HG03442 (cell line): ENCODE measurements around the gene DOCK10.
A peak's percentile ranks its signal among the peaks of the same experiment; 100 is the strongest.

Experiments
- ATAC-seq: cut with Tn5 transposase; IDR thresholded peaks from one replicate; pipeline ENCODE4 v1.9.1; 2021; ENCODE audit warnings: mild to moderate bottlenecking, moderate library complexity; ENCODE audit not compliant: unreplicated experiment

DOCK10 gene

DNA sequence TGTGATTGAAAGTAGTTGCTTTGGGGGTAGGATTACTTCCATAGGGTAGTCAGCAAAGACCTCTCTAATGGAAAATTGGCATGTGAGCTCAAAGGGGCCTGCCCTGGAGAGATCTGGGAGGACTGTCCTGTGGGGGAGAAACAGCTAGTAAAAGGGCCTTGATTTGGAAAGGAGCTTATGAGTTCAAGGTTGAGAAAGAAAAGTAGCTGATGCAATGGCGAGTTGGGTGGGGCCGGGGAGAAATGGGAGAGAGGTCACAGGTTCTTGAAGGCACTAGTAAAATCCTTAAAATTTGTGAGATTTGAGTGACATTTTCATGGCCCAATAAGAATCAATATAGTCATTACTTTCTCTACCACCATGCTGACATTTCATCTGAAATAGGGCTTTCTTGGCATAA lies 244.1 kb downstream of the DOCK10 start:
- ATAC-seq, result no peak

DNA sequence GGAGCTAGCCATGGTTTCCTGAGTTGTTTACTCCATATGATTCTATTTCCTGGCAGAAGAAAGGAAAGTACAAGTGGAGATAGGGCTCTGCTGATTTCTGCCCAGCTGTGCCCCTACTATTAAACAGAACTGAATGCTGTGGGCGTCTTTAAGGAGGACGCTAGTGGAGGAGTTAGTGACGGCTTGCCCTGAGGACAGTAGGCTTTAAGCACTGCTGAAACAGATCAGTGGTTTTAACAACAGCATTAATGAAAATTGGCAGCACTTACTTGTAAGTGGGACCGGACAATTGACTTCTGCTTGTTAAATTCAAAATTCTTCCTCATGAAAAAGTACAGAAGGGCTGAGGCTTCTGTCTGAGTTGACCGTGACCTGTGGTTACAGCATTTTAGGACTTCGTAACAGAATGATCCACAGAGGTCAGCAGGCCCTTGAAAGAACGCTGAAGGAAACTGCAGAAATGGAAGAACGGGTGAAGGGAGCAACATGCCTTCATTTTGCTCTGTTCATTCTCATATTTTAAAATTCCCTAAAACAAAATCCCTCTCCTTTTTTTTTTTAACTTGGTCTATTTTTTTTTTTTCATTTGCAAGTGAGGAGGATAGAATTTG lies 245.5 kb downstream of the DOCK10 start:
- no peak for ATAC-seq

DNA sequence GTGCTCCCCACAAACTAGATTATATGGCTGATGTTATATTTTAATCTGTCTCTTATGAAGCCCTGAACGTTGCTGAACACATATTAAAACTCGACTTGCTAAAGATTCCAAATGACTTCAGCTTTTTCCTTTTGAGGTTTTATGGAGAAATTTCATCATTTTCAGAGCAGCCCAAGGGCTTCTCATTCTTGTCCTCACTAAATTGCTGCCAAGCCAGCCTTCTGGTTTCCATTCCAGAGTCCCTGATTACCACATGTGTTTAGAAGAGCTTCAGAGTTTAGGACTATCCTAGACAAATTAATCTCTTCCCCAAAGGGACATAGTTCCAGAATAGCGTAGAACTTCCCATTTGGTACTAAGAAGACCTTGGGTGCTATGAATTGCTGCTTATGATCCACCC lies 248.3 kb downstream of the DOCK10 start:
- ATAC-seq, result no peak

DNA sequence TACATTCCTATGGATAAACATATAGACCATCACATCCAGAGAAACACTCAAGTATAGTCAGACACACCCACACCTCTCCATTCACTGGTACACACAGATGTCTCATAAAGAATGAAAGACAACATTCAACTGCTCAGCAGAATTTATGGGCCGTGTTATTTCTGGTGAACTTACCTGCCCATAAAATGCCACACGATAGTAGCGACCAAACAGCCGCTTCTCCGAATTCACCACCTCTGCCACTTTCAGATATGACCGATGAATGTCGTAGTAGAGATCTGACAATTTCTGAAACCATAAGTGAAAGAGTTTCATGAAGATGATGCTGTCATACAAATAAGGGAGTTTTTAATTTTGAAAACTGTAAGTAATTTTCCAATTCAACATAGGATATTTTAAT lies 255.4 kb downstream of the DOCK10 start:
- no peak for ATAC-seq

- ATAC-seq, result no peak
Measured at GRCh38 chr2:224781400-224781799, 260.9 kb downstream of the DOCK10 start.

GRCh38 chr2:224780823-224781222 lies 261.4 kb downstream of the DOCK10 start:
- no peak for ATAC-seq

DNA sequence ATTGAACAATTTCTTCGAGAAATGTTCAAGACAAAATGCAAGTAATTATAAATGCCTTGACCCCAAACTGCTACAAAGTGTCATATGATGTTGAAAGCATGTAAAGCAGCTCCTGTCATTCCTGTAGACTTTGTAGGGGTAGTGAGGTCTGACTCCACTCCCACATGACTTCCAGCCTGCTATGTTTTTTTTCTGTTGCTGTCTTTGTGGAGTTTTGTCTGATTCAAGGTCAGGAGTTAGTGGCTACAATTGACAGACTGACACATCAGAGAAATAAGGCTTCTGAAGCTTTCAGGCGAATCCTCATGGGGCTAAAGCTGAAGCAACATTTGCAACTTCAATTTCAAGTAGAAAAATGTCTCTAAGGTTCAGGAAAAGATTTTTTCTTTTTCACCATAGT lies 262.2 kb downstream of the DOCK10 start:
- ATAC-seq, result no peak

DNA sequence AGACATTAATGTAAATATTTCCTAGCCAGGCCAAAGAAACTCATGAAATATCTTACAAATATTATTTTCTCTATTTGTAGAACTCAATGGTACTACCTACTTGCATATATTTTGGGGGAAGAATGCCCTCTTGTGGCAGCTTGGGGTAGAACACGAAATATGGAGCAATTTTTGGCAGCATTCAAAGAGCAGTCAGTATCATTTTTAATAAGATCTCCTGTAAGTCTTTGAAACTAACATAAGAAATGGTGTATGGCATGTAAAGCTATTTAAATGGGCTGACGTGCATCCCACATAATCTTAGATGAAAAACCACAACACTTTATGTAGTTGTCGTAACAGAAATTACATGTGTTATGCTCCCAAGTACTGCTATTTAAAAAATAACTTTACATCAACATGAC lies 263.8 kb downstream of the DOCK10 start:
- peak; percentile 57 for ATAC-seq

GRCh38 chr2:224777559-224777930 lies 264.7 kb downstream of the DOCK10 start:
- no peak for ATAC-seq

DNA sequence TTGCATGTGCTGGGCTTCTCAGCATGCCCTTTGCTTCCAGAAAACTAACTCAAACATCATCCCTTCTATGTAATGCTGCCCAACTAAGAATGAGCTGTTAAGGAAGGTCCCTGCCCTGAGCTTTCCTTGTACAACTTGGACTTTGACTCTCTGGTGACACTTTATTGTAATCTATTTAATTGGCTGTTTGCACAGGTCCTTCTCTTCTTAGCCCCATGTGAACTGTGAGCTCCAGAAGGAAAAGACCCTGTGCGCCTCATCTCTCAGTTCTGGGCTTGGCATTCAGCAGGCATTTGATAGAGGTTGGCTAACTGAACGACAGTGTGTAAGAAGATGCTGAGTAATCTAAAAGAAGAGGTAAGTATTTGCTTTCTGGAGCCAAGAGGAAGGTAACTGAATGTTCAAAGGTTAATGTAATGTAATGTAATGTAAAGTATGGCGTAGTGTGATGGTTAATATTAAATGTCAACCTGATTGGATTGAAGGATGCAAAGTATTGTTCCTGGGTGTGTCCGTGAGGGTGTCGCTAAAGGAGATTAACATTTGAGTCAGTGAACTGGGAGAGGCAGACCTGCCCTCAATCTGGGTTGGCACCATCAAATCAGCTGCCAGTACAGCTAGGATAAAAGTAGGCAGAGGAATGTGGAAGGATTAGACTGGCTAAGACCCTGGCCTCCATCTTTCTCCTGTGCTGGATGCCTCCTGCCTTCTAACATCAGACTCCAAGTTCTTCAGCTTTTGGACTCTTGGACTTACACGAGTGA lies 265.3 kb downstream of the DOCK10 start:
- ATAC-seq, result no peak

DNA sequence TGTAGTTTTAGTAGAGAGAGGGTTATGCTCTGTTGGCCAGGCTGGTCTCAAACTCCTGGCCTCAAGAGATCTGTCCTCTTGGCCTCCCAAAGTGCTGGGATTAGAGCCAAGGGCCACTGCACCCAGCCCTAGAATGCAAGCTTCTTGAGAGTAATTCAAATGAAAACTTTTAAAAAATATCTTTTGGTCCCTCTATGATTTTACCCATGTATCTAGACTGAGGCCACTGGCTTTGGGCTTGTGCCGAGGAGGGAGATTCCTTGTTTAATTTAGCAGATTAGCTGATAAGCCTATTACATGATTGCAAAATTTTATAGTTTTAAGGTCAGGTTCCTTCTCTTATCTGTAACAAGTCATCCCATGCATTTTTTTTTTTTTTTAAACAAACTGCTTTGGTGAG lies 266.6 kb downstream of the DOCK10 start:
- no peak for ATAC-seq

GRCh38 chr2:224774735-224775134 lies 267.5 kb downstream of the DOCK10 start:
- ATAC-seq, result no peak

DNA sequence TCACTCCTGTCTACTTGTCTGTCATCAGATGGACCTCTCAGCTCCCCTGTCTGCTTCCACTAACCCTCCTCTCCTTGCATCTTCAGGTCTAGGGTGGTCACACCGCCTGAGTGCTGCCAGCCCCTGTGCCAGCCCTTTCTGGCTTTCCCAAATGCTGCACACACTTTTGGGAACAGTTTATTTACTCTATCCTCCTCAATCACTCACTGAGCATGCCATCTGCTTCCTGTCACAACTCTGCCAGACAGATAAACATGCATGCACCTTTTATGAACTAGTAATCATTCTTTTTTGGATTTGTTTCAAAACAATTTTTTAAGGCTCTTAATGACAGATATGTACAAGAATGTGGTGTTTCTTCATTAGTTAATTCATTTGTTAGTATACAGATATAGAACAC lies 269.8 kb downstream of the DOCK10 start:
- no peak for ATAC-seq

GRCh38 chr2:224769489-224769888 lies 272.8 kb downstream of the DOCK10 start:
- ATAC-seq, result no peak

- ATAC-seq, result peak; percentile 80
Measured at GRCh38 chr2:224764565-224765236, 277.6 kb downstream of the DOCK10 start.

DNA sequence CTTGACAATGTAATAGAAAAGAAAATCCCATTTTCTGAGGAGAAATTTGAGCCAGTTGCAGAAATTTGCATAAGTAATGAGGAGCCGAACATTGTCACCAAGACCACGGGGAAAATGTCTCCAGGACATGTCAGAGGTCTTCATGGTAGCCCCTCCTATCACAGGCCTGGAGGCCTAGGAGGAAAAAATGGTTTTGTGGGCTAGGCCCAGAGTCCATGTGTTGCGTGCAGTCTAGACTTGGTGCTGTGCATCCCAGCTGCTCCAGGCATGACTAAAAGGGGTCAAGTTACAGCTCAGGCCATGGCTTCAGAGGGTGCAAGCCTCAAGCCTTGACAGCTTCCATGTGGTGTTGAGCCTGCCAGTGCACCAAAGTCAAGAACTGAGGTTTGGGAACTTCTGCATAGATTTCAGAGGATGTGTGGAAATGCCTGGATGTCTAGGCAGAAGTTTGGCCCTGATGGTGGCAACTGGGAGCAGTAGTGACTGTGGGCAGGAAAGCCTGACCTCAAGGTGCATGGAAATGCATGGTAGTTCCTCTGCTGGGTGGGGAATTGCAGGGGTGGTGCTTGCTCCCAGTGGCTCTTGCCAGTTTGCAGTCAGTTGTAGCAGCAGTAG lies 284.2 kb downstream of the DOCK10 start:
- no peak for ATAC-seq

DNA sequence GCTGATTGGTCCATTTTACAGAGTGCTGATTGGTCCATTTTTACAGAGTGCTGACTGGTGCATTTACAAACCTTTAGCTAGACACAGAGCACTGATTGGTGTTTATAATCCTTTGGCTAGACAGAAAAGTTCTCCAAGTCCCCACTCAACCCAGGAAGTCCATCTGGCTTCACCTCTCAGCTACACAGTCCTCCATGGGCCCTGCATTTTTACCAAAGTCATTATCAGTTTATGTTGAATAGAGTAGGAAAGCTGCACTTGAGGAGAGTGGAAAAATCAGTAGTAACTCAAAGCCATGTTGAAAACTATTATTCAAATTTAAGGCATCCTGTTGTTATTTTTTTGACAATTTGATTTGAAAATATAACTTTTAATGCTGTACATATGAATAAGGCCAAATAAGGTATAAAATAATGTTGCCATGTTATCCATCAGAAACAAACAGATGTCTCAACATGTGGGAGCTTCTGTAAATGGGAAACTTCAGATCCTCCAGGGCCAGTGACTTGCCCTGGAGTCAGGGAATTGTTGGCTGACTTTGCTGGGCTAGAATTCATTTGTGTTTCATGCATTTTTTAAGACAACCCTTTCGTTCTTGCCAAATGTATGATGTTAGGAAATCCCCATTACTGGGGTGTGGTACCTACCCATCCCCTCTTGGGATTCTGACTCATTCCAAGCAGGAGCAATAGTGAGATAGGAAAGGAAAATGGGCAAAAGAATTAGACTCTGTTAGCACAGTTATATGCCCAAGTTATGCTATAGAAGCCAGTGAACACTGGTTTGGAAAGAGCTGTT lies 288.3 kb downstream of the DOCK10 start:
- ATAC-seq, result no peak

- ATAC-seq, result peak; percentile 49
Measured at GRCh38 chr2:224751996-224752698, 290.1 kb downstream of the DOCK10 start.

DNA sequence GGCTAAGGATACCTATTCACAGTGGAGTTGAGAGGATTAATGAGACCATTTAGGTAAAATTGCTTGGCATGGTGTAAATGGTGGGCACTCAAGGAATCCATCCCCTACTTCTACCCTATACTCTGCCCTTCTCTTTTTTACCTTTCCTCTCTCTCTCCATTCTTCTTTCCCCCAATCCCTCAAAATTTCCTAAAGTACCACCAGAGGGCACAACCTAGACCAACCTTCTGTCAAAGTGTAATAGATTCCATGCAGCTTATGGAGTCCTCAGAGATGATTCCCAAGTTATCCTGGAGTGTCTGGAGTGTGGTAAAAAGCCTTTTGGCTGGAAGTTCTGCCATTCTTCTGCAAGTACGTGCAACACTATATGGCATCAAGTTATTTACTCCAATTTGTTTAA lies 293.1 kb downstream of the DOCK10 start:
- ATAC-seq, result no peak

DNA sequence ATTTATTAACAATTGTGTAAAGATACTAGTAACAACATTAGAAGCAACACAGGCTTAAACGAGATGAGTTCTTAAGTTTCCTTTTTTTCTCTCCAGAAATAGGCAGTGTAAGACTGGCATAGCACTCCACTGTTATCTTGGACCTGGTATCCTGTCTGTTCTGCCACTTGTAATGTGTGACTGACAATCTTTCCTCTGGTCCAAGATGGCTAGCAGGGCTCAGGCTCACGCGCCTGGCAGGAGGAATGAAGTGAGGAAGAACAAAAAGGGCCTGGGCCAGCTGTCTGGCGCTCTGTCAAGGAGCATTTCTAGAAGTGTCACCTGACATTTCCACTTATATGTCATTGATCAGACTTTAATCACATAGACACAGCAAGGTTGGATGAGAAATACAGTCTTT lies 294.5 kb downstream of the DOCK10 start:
- ATAC-seq, result no peak
